OCI-LY1 (cell line): ENCODE measurements around the gene GMPS.

Experiments used
- H2AFZ ChIP-seq: fragments of 200-600 bp; sonication (generic), shearing (Covaris generic); 2 replicates; pipeline ENCODE4 v1.6.0; 2014; ENCODE audit warnings: antibody characterized with exemption, mild to moderate bottlenecking, low read length
- H3F3A ChIP-seq: fragments of 200-600 bp; sonication (generic), shearing (Covaris generic); 2 replicates; pipeline ENCODE4 v1.6.0; 2014; ENCODE audit warnings: mild to moderate bottlenecking, antibody characterized with exemption, low read length, moderate library complexity; ENCODE audit not compliant: insufficient read depth
- H3K27ac ChIP-seq: fragments of 200-600 bp; sonication (generic); 2 replicates; pipeline ENCODE4 v1.5.1; 2014; ENCODE audit warnings: low read length, mixed run types, mild to moderate bottlenecking, low read depth; ENCODE audit not compliant: poor library complexity, severe bottlenecking
- H3K27me3 ChIP-seq: fragments of 200-600 bp; sonication (generic); 2 replicates; pipeline ENCODE4 v1.6.0; 2014; ENCODE audit warnings: antibody characterized with exemption, mild to moderate bottlenecking, low read length, moderate library complexity; ENCODE audit not compliant: insufficient read depth
- H3K36me3 ChIP-seq: fragments of 200-600 bp; sonication (generic); 2 replicates; pipeline ENCODE4 v1.6.1; 2014; ENCODE audit warnings: mild to moderate bottlenecking, antibody characterized with exemption, low read length, moderate library complexity, mixed read lengths; ENCODE audit not compliant: insufficient read depth
- H3K4me1 ChIP-seq: fragments of 200-600 bp; sonication (generic); 2 replicates; pipeline ENCODE4 v1.5.1; 2014; ENCODE audit warnings: mild to moderate bottlenecking, low read length, moderate library complexity; ENCODE audit not compliant: insufficient read depth, severe bottlenecking
- H3K4me2 ChIP-seq: fragments of 200-600 bp; sonication (generic), shearing (Covaris generic); 2 replicates; pipeline ENCODE4 v1.6.1; 2014; ENCODE audit warnings: low read length
- H3K4me3 ChIP-seq: fragments of 200-600 bp; sonication (generic); 2 replicates; pipeline ENCODE4 v1.5.1; 2014; ENCODE audit warnings: low read length, low read depth, mild to moderate bottlenecking, mixed read lengths; ENCODE audit not compliant: poor library complexity, severe bottlenecking
- H3K79me2 ChIP-seq: fragments of 200-600 bp; shearing (Covaris generic); 2 replicates; pipeline ENCODE4 v1.6.1; 2016; ENCODE audit warnings: mixed run types, low read length, mixed read lengths; ENCODE audit not compliant: insufficient read depth
- H3K9ac ChIP-seq: fragments of 200-600 bp; sonication (generic), shearing (Covaris generic); 2 replicates; pipeline ENCODE4 v1.6.1; 2014; ENCODE audit warnings: mild to moderate bottlenecking, low read length, mixed read lengths
- H3K9me2 ChIP-seq: fragments of 200-600 bp; sonication (generic), shearing (Covaris generic); 2 replicates; pipeline ENCODE4 v1.6.1; 2014; ENCODE audit warnings: low read depth, mild to moderate bottlenecking, low read length, mixed read lengths
- H3K9me3 ChIP-seq: fragments of 200-600 bp; shearing (Covaris generic); 2 replicates; pipeline ENCODE4 v1.6.1; 2014; ENCODE audit warnings: low read length, mixed read lengths
- H4K20me1 ChIP-seq: fragments of 200-600 bp; sonication (generic), shearing (Covaris generic); 2 replicates; pipeline ENCODE4 v1.6.0; 2016; ENCODE audit warnings: mild to moderate bottlenecking, low read length; ENCODE audit not compliant: insufficient read depth
- CTCF ChIP-seq: fragments of 200-600 bp; sonication (generic), shearing (Covaris generic); IDR thresholded peaks from 2 replicates; pipeline ENCODE4 v1.5.1; 2017; ENCODE audit warnings: mild to moderate bottlenecking, antibody characterized with exemption, low read length, moderate library complexity, mixed read lengths
- EZH2 ChIP-seq: fragments of 200-600 bp; sonication (generic), shearing (Covaris generic); IDR thresholded peaks from 2 replicates; pipeline ENCODE4 v1.8.0; 2017; ENCODE audit warnings: borderline replicate concordance, mixed run types, mild to moderate bottlenecking, antibody characterized with exemption, low read length, moderate library complexity, mixed read lengths

Gene GMPS

GRCh38 chr3:155981669-155982068 is 111.2 kb downstream of the GMPS start:
- no peaks in the 10 kb centered on the region for H4K20me1 ChIP-seq
- no peak overlapping the region for H3K4me2 ChIP-seq
- H3K9me2 ChIP-seq, result no peaks in the 10 kb centered on the region
- H3K27ac ChIP-seq, result no peak overlapping the region
- no peaks in the 10 kb centered on the region for H3K9me3 ChIP-seq
- TF ChIP-seq CTCF (no peak), EZH2 (no peak)
- H3K79me2 ChIP-seq, result no peaks in the 10 kb centered on the region
- H2AFZ ChIP-seq, result no peak overlapping the region
- H3K36me3 ChIP-seq, result no peaks in the 10 kb centered on the region
- H3F3A ChIP-seq, result no peaks in the 10 kb centered on the region
- H3K9ac ChIP-seq, result no peak overlapping the region
- no peaks in the 10 kb centered on the region for H3K4me1 ChIP-seq
- H3K27me3 ChIP-seq, result no peaks in the 10 kb centered on the region
- H3K4me3 ChIP-seq, result no peak overlapping the region

- Histone ChIP-seq H3F3A (no peaks in the 10 kb centered on the region), H3K9ac (no peak overlapping the region), H3K27me3 (no peaks in the 10 kb centered on the region), H3K27ac (no peak overlapping the region), H3K9me2 (no peaks in the 10 kb centered on the region), H2AFZ (no peak overlapping the region), H4K20me1 (no peaks in the 10 kb centered on the region), H3K4me3 (no peak overlapping the region), H3K9me3 (no peaks in the 10 kb centered on the region), H3K36me3 (no peaks in the 10 kb centered on the region), H3K79me2 (no peaks in the 10 kb centered on the region), H3K4me2 (no peak overlapping the region), H3K4me1 (no peaks in the 10 kb centered on the region)
- TF ChIP-seq EZH2 (no peak), CTCF (no peak)
Measured at GRCh38 chr3:155983834-155984474, 113.5 kb downstream of the GMPS start.

- no peaks in the 10 kb centered on the region for H3K79me2 ChIP-seq
- no peaks in the 10 kb centered on the region for H3F3A ChIP-seq
- no peaks in the 10 kb centered on the region for H4K20me1 ChIP-seq
- H3K27ac ChIP-seq, result no peak overlapping the region
- no peak overlapping the region for H2AFZ ChIP-seq
- no peak overlapping the region for H3K4me3 ChIP-seq
- no peaks in the 10 kb centered on the region for H3K36me3 ChIP-seq
- no peak overlapping the region for H3K4me2 ChIP-seq
- no peaks in the 10 kb centered on the region for H3K27me3 ChIP-seq
- H3K9me3 ChIP-seq, result no peaks in the 10 kb centered on the region
- no peaks in the 10 kb centered on the region for H3K9me2 ChIP-seq
- H3K4me1 ChIP-seq, result no peaks in the 10 kb centered on the region
- no peak overlapping the region for H3K9ac ChIP-seq
- TF ChIP-seq CTCF (no peak), EZH2 (no peak)
Measured at GRCh38 chr3:155984791-155985417, 114.5 kb downstream of the GMPS start.
